NCI-H146 (cell line): ENCODE results near the gene CFAP61.
A peak's percentile ranks its signal among the peaks of the same experiment; 100 is the strongest.

Experiments used
- DNase-seq: peaks from one replicate; lab custom pipeline; 2025; lab: John Stamatoyannopoulos, UW

CFAP61 gene

DNA sequence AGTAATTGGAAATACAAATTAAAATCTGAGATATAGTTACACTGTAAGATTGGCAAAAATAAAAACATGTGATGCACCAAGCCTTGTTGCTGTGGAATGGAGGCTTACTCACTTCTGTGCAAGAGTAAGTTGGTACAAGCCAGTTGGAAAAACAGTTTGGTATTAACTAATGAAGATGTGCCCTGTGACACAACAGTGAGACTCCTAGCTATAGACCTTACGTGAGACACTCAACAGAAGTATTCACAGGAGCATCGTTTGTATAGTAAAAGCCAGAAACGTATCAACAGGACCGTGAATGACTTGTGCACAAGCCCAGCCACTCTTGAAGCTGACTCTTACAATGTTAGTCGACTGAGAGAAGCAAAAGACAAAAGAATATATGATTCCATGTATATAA is 20.5 kb upstream of the CFAP61 start:
- DNase-seq = no peak

GRCh38 chr20:20034486-20034885 is 17.8 kb upstream of the CFAP61 start:
- DNase-seq = no peak

DNA sequence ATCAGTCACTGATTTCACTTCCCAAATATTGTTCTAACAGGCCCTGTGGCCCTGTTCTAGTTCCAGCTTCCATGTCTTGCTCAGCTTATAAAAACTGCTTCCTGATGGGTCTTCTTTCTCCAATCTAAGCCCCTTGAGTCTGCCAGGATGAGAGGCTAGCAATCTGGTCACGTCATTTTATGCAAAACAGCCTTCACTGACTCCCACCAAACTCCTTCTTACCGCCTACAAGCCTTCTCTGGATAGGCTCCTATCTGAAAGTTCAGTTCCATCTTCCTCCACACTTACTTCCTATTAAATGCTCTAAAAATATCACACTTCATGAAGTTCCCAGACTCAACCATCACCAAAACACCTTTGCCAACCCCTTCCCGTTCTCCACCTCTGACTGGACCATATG is 15.6 kb upstream of the CFAP61 start:
- DNase-seq = no peak

GRCh38 chr20:20037960-20038359 is 14.4 kb upstream of the CFAP61 start:
- DNase-seq = no peak

- no peak for DNase-seq
Observed at GRCh38 chr20:20038586-20038985, 13.7 kb upstream of the CFAP61 start.

DNA sequence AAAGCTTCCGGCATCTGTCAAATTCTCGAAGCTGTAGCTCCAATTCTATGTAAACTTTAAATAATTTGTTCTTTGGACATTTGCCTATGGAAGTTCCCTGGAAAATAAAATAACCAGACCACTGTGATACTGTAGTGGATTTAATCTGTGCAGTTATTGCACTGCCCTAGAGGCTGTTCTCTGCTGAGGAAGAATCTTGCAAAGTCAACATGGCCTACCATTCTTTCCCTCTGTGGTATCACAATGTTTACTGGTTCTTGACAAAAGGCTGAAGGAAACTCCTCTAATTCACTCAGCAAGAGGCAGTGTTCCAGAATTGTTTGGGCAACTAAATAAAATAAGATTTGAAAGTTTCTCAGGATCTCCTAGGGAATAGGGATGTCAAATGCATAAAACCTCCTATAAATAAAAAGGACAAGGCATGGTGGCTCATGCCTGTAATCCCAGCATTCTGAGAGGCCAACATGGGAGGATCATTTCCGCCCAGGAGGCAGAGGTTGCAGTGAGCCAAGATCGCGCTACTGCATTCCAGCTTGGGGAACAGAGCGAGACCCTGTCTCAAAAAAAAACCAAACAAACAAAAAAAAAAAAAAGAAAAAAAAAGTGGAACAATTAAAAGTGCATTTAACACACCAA is 12.5 kb upstream of the CFAP61 start:
- DNase-seq = no peak

GRCh38 chr20:20051767-20052073 is 612 bp upstream of the CFAP61 start:
- no peak for DNase-seq

DNA sequence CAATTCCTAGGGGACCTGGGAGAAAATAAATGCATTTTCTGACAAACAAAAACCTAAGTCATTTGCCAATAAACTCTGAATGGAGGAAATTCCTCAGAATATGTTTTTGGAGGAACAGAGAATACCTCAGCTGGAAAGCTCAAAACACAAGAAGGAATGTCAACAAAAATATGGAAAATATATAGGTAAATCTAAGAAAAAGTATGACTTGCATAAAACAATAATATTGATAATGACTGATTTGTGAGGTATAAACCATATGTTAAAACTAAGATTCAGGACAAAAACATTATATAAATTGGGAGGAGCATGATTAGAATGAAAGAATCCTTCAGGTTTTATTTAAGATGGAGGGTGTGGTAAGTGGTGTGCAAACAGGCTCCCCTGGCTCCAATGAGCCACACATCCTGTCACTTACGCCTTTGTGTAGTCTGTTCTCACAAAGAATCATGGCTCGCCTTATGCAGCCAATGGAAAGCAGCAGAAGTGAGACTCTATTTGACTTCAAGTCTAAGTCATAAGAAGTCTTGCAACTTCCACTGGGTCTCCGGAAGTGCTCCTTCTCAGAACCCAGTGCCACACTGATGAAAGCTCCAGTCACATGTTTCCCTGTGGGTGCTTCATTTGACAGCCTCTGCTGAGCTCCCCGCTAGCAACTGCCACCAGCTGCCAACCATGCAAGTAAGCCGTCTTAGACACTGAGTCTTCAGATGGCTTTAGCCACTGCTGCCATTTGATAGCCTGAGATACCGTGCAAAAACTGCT is 8.1 kb downstream of the CFAP61 start:
- DNase-seq = peak; percentile 46

DNA sequence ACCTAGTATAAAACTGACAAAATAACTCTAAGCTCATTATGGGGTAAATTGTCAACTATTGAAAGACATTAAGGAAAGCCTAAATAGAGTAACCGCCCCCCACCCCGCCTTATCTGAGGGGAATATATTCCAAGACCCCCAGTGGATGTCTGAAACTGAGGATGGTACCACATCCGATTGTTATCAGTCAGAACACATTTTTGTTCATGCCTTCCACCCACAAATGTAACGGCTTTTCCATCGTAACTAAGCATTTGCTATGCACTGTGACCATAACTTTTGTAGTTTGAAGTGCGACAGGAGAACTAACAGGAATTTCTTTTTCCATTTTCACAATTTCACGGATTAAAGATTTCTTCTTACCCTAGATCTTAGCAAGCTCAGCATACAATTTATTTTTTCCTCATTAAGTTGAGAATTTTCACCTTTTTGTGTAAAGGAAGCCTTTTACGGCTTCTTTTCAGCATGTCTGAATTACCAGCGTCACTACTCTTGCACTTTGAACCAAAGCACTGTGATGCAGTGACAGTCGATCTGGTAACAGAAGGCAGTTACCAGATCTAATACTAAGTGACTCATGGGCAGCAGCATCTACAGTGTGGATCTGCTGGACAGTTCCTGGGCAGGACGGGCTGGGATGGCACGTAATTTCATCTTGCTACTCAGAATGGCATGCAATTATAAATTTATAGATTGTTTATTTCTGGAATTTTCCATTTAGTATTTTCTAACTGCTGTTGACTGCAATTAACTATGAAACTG is 11.8 kb downstream of the CFAP61 start:
- no peak for DNase-seq

DNA sequence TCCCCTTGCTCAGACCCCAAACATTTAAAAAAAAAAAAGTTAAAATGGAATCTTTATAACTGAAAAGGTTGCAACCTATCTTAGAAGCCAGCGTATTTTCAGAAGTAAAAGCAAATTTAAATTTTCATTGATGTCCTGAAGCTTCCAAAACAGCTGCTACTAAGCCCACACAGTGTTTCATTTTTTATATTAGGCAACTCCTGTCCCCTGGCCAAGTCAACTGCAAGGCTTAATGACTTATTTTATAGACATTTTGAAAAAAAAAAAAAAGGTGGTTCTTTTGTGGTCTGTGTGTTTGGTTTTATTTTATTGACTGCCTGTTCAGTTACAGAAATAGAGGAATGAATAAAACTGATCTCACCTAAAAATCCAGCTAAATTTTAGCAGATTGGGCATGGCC is 13.0 kb downstream of the CFAP61 start:
- DNase-seq = no peak

DNA sequence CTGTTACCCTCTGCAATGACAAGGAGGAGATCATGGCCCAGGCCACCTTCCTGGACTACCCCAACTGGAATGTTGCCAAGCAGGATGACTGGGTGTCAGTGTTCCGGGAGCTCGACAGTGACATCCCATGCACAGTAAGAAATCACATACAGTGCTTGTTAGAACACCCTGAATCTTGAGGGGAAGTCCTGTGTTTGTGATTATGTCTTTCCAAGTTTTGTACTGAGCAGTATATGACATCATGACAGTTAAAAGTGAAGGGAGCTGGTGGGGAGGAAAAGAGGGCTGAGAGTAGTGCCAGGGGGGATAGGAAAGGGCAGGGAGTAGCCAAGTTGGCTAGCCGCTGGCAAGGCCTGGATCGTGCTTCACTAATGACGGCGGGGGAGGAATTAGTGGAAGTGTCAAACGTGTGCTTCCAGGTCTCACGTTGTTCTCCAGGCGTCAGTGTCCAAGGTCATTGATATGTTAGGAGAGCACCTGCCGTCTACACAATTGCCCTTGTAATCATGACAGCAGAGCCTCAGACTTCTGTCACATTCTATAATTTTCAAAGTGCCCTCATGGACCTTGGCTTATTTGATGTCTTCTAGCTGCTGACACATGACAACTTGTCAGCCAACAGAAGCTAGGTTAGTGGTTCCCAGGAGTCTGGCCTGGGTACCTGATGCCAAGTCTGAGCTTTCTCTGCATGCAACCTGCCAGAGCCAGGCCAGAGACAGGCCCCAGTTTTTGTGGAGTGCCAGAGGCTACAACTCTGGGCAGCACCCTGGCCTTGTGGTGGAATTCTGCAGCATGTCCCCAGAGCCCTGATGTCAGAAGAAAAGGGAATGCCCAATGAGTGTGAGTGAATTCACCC is 18.8 kb downstream of the CFAP61 start:
- DNase-seq = peak; percentile 23

GRCh38 chr20:20073801-20074371 is 21.6 kb downstream of the CFAP61 start:
- peak; percentile 93 for DNase-seq

DNA sequence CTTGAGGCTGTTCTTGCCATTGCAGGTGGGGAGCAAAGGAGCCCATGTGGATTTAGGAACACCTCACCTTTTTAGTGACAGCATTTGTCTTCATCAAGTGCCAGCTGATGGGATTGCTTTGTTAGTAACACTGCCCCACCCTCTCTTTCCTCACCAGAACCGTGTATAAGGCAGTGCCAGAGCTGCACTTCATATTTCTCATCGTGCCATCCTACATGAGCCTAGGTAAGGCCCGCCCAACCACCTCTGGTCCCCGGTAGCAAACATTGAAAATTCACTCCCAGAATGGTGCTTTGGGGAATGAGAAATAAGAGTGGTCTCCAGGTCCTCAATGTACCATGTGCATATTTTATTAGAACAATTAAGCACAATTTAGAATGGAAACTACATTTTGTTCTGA is 22.7 kb downstream of the CFAP61 start:
- DNase-seq = no peak

GRCh38 chr20:20076297-20077065 is 24.1 kb downstream of the CFAP61 start:
- DNase-seq = no peak

GRCh38 chr20:20078041-20078440 is 25.7 kb downstream of the CFAP61 start:
- no peak for DNase-seq

DNA sequence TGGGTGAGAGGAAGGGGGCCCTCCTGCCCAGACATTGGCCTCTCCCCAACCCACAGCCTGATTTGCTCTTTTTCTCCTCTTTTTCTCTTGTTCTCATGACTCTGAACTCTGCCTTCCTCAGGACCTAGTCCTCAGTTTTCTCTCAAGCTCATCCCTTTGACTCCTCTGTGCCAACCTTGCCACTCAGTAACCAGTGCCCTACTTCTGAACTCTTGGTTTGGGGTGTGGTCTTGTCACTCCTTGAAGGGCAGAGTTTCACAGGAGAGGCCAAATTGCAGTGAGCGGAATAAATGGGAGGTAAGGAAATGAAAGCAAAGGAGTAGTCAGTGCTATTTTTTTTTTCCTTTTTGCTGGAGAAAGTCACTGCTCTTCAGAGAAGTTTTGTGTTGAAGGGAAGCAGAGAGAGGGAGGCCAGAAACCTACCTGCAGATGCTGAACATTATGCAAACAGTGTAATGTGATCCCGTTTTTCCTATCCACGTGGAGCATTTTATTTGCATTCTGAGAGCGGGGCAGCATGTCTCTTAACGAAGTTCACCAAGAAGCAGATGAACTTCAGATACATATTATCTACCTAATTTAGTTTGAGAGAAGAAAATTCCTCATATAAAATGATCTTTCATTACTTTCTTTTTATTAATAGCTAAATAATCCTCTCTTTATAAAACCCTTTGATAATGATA is 26.9 kb downstream of the CFAP61 start:
- peak; percentile 78 for DNase-seq

- DNase-seq = peak; percentile 82
Observed at GRCh38 chr20:20083807-20084206, 31.5 kb downstream of the CFAP61 start.

- no peak for DNase-seq
Observed at GRCh38 chr20:20084296-20084752, 32.0 kb downstream of the CFAP61 start.

- DNase-seq = no peak
Observed at GRCh38 chr20:20085071-20085470, 32.7 kb downstream of the CFAP61 start.

GRCh38 chr20:20085812-20086211 is 33.5 kb downstream of the CFAP61 start:
- DNase-seq = no peak
